Measurements from ENCODE around the gene GNB5. TPM values are rescaled to one million over a fixed set of nuclear protein-coding genes. Genes with fewer than 3 reads are reported as not detected.

Gene GNB5
- total RNA-seq, 1 experiment from 2014 or later: 29.8 TPM

- H2AK5ac ChIP-seq (ENCODE audit: insufficient read length, low read length): no peak overlapping the region
Measured at GRCh38 chr15:52227456-52227855, 36.3 kb upstream of the GNB5 start.

More at GRCh38 chr15:52227456-52227855, 36.3 kb upstream of the GNB5 start:
- TF ChIP-seq, protein P1, sequence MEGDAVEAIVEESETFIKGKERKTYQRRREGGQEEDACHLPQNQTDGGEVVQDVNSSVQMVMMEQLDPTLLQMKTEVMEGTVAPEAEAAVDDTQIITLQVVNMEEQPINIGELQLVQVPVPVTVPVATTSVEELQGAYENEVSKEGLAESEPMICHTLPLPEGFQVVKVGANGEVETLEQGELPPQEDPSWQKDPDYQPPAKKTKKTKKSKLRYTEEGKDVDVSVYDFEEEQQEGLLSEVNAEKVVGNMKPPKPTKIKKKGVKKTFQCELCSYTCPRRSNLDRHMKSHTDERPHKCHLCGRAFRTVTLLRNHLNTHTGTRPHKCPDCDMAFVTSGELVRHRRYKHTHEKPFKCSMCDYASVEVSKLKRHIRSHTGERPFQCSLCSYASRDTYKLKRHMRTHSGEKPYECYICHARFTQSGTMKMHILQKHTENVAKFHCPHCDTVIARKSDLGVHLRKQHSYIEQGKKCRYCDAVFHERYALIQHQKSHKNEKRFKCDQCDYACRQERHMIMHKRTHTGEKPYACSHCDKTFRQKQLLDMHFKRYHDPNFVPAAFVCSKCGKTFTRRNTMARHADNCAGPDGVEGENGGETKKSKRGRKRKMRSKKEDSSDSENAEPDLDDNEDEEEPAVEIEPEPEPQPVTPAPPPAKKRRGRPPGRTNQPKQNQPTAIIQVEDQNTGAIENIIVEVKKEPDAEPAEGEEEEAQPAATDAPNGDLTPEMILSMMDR (conservative IDR thresholded peaks at IDR 0.05): peak; percentile 75
- Histone ChIP-seq H3K79me2 (ENCODE audit: insufficient read depth, low read length) (no peaks in the 10 kb centered on the region), H3K14ac (ENCODE audit: insufficient read depth, low read length) (no peak overlapping the region), H4K8ac (replicated peaks; ENCODE audit: insufficient read length, low read depth, low read length) (no peak overlapping the region), H3K4me2 (ENCODE audit: insufficient read depth, insufficient read length, low read length) (no peak overlapping the region), H4K91ac (ENCODE audit: insufficient read length, low read depth, low read length) (no peak overlapping the region), H3K4ac (ENCODE audit: low read depth, low read length) (no peak overlapping the region), H2AFZ (ENCODE audit: low read length) (no peak overlapping the region), H3K9ac (ENCODE audit: extremely low read depth, insufficient read length, low read length) (no peak overlapping the region), H4K5ac (ENCODE audit: insufficient read length, low read depth, low read length) (no peak overlapping the region), H3K23me2 (ENCODE audit: insufficient read length, low read depth, low read length, poor library complexity, severe bottlenecking) (no peaks in the 10 kb centered on the region), H2BK15ac (ENCODE audit: low read depth, low read length) (no peak overlapping the region), H3K4me1 (ENCODE audit: insufficient read depth, low read length) (no peaks in the 10 kb centered on the region), H3K18ac (ENCODE audit: insufficient read length, low read depth, low read length) (no peak overlapping the region), H4K20me1 (ENCODE audit: control insufficient read depth, insufficient read depth, insufficient read length) (no peaks in the 10 kb centered on the region), H2BK12ac (ENCODE audit: insufficient read length, low read depth, low read length) (no peak overlapping the region), H2BK5ac (ENCODE audit: insufficient read length, low read length) (no peak overlapping the region), H3K79me1 (ENCODE audit: insufficient read depth, low read depth, low read length, poor library complexity, severe bottlenecking) (no peaks in the 10 kb centered on the region), H2BK20ac (ENCODE audit: low read depth, low read length, poor library complexity, severe bottlenecking) (no peak overlapping the region), H3K9me3 (ENCODE audit: control insufficient read depth, low read depth, low read length) (no peaks in the 10 kb centered on the region), H2BK120ac (ENCODE audit: low read depth, low read length, poor library complexity, severe bottlenecking) (no peak overlapping the region), H3K27me3 (ENCODE audit: insufficient read depth, low read length) (no peaks in the 10 kb centered on the region), H3K27ac (ENCODE audit: insufficient read length, low read depth, low read length) (no peak overlapping the region), H3K56ac (ENCODE audit: insufficient read length, low read depth, low read length) (no peak overlapping the region), H3T11ph (ENCODE audit: low read length) (no peak overlapping the region), H3K23ac (ENCODE audit: insufficient read length, low read depth, low read length) (no peak overlapping the region)
- Mint-ChIP-seq H3K9me3 (no peaks in the 10 kb centered on the region), H3K27ac (peak overlapping the region in 1 of 3 experiments; percentile 68; a peak in 1 of 7 replicates), H3K36me3 (ENCODE audit: insufficient read depth in 1 of 3, low read depth in 3 of 3) (peaks cover 10 to 39% (median 37%) of the 10 kb centered on the region in 3 experiments; a peak in 6 of 7 replicates), H3K27me3 (ENCODE audit: low read depth) (no peaks in the 10 kb centered on the region; the same call in 1 of the 2 replicates), H3K4me3 (no peak overlapping the region), H3K4me1 (no peaks in the 10 kb centered on the region)
- no CpG with 5 or more reads among the region's 5 CpGs for whole genome bisulfite sequencing (ENCODE audit: extremely low coverage, insufficient read length, low lambda C conversion rate)
- DNase-seq: peak; percentile 82

Measured in H9 (cell line).